Upper lobe of left lung (tissue), 4 donors: Measurements from ENCODE around the gene GPN3.

Experiments used
- EP300 ChIP-seq, 4 donors: sonication (generic); formaldehyde crosslinking; IDR thresholded peaks; one replicate each; pipeline ENCODE4 v1.5.1; 2017; ENCODE audit warnings: antibody characterized with exemption in 4 of 4, control low read depth in 2 of 4
- POLR2A ChIP-seq, 4 donors: fragments of 450-650 bp; IDR thresholded peaks; one replicate each; pipeline ENCODE4 v1.5.1; 2016 to 2017; ENCODE audit warnings: antibody characterized with exemption in 4 of 4, mild to moderate bottlenecking in 2 of 4
- POLR2AphosphoS5 ChIP-seq, 2 donors: sonication (generic); formaldehyde crosslinking; IDR thresholded peaks; one replicate each; pipeline ENCODE4 v1.5.1; 2017; ENCODE audit warnings: antibody characterized with exemption in 2 of 2
- TF ChIP-seq, protein P1 (sequence below), 6 experiments: fragments of 450-650 bp in 4 of 6; fragments of 200-600 bp in 2 of 6; sonication (generic) in 2 of 6; IDR thresholded peaks; one replicate each; pipeline ENCODE4 v1.5.1; 2016 to 2019; ENCODE audit warnings: antibody characterized with exemption in 6 of 6

DNA sequence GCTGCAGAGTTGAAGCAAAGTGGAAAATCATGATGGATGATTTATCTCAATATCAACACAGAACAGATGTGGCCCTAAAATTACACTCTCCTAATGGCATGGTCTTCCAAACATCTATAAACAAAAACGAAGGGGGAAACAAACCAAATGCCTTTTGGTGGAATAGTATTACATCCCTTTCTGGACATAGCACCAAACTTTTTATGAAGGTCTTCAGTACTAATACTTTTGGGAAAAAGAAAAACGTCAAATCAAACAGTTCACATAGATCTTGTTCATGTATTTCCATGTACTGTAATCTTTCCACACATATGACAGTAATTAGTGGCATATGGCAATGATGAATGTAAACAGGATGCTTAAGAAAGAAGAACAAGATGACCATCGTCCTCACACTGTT is 41.7 kb downstream of the GPN3 start:
- TF ChIP-seq, protein P1, sequence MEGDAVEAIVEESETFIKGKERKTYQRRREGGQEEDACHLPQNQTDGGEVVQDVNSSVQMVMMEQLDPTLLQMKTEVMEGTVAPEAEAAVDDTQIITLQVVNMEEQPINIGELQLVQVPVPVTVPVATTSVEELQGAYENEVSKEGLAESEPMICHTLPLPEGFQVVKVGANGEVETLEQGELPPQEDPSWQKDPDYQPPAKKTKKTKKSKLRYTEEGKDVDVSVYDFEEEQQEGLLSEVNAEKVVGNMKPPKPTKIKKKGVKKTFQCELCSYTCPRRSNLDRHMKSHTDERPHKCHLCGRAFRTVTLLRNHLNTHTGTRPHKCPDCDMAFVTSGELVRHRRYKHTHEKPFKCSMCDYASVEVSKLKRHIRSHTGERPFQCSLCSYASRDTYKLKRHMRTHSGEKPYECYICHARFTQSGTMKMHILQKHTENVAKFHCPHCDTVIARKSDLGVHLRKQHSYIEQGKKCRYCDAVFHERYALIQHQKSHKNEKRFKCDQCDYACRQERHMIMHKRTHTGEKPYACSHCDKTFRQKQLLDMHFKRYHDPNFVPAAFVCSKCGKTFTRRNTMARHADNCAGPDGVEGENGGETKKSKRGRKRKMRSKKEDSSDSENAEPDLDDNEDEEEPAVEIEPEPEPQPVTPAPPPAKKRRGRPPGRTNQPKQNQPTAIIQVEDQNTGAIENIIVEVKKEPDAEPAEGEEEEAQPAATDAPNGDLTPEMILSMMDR (IDR thresholded peaks at IDR 0.05) = no peak
- TF ChIP-seq POLR2A (IDR thresholded peaks at IDR 0.05) = no peak
- TF ChIP-seq EP300 (IDR thresholded peaks at IDR 0.05) = no peak
- no peak for TF ChIP-seq POLR2AphosphoS5 (IDR thresholded peaks at IDR 0.05)
